Spleen (tissue), 11 donors: Measurements from ENCODE around the gene SMIM31. TPM values are rescaled to one million over a fixed set of nuclear protein-coding genes. Genes with fewer than 3 reads are reported as not detected.

Experiments
- DNase-seq: peaks from one replicate; pipeline ENCODE4 v3.0.0-alpha.2; 2020
- H3K27ac ChIP-seq, 8 donors: fragments of 200-600 bp; sonication (generic) in 7 of 8; 1 replicate in 4 of 8; 2 replicates in 4 of 8; pipeline versions ENCODE4 v1.5.0 to v1.8.0; 2016 to 2021; ENCODE audit warnings: inconsistent platforms in 4 of 8, mild to moderate bottlenecking in 4 of 8, moderate library complexity in 1 of 8
- H3K27me3 ChIP-seq, 7 donors: fragments of 200-600 bp; sonication (generic) in 6 of 7; replicated peaks in 1 of 7; 1 replicate in 4 of 7; 2 replicates in 3 of 7; pipeline versions ENCODE4 v1.5.0 to v1.8.0; 2016 to 2021; ENCODE audit warnings: inconsistent platforms in 3 of 7, mild to moderate bottlenecking in 1 of 7
- H3K36me3 ChIP-seq, 6 donors: fragments of 200-600 bp; sonication (generic) in 5 of 6; 1 replicate in 4 of 6; 2 replicates in 2 of 6; pipeline versions ENCODE4 v1.5.0 to v1.8.0; 2016 to 2021; ENCODE audit warnings: inconsistent platforms in 2 of 6
- H3K4me1 ChIP-seq, 6 donors: fragments of 200-600 bp; sonication (generic) in 5 of 6; 1 replicate in 3 of 6; 2 replicates in 3 of 6; pipeline versions ENCODE4 v1.5.0 to v1.8.0; 2016 to 2021; ENCODE audit warnings: inconsistent platforms in 3 of 6
- H3K4me3 ChIP-seq, 8 donors: fragments of 200-600 bp; sonication (generic) in 7 of 8; 1 replicate in 4 of 8; 2 replicates in 4 of 8; pipeline versions ENCODE4 v1.5.0 to v1.8.0; 2016 to 2021; ENCODE audit warnings: inconsistent platforms in 4 of 8, mild to moderate bottlenecking in 4 of 8, moderate library complexity in 2 of 8
- H3K9me3 ChIP-seq, 8 donors: fragments of 200-600 bp; sonication (generic) in 7 of 8; 1 replicate in 4 of 8; 2 replicates in 4 of 8; pipeline versions ENCODE4 v1.5.0 to v1.8.0; 2016 to 2021; ENCODE audit warnings: inconsistent platforms in 4 of 8
- POLR2A ChIP-seq, 3 donors: fragments of 450-650 bp; IDR thresholded peaks; one replicate each; pipeline ENCODE4 v1.5.1; 2017; ENCODE audit warnings: antibody characterized with exemption in 3 of 3, mild to moderate bottlenecking in 1 of 3
- POLR2AphosphoS5 ChIP-seq, 3 donors: sonication (generic); formaldehyde crosslinking; IDR thresholded peaks; one replicate each; pipeline ENCODE4 v1.5.1; 2017; ENCODE audit warnings: antibody characterized with exemption in 3 of 3
- WGBS, 5 donors: extraction: QIAGEN DNeasy Blood & Tissue Kit in 3 of 5; methylation state at CpG; one replicate each; pipeline versions ENCODE4 v1.1.5 to v1.1.7; 2013 to 2018; 5-methylcytosine and 5-hydroxymethylcytosine counted together
- intact Hi-C: fragments of 100-400 bp; cut with DNase I; formaldehyde crosslinking; loops from one replicate; pipeline ENCODE4 v1.15.0; 2023; ENCODE audit warnings: low total_unique reads
- polyA plus RNA-seq, 3 donors: library from polyadenylated mRNA; stranded (reverse); fragments of 200-250 nt; gene quantifications; one replicate each; pipeline ENCODE4 v1.2.1, GENCODE V29; 2013
- total RNA-seq, 7 donors: library from RNA; depleted of rRNA in 3 of 7; stranded (reverse); fragments of >200 nt in 3 of 7; fragmentation: NEBNext Ultra II Directional in 4 of 7; extraction: Animal tissue kit (Norgen Biotek cat#: 25700) in 4 of 7; gene quantifications; one replicate each; pipeline versions ENCODE4 v1.1.0 to v1.2.1, GENCODE V29; 2016 to 2021
- TF ChIP-seq, protein P1 (sequence below), 11 experiments: fragments of 200-600 bp in 7 of 11; fragments of 450-650 bp in 4 of 11; sonication (generic) in 4 of 11; IDR thresholded peaks in 8 of 11; conservative IDR thresholded peaks in 3 of 11; 1 replicate in 7 of 11; 2 replicates in 4 of 11; pipeline versions ENCODE4 v1.4.0 to v1.8.0; 2016 to 2021; ENCODE audit warnings: antibody characterized with exemption in 11 of 11, inconsistent platforms in 4 of 11, mild to moderate bottlenecking in 1 of 11
- donor health status: healthy with polysubstance abuse.
- donor health status: DM: no; HTN: no; CAD: no; lungs with moderate emphysema.
- donor health status: DM: no; HTN: no; CAD: no.
- donor health status: Bipolar disorder and iron deficiency.
- donor health status: healthy.
- donor health status: DM: no; HTN: no; CAD: no.
- donor health status: DM: yes; HTN: yes; CAD: no.

SMIM31 gene
- total and polyA plus RNA-seq, 10 donors: not detected

DNA sequence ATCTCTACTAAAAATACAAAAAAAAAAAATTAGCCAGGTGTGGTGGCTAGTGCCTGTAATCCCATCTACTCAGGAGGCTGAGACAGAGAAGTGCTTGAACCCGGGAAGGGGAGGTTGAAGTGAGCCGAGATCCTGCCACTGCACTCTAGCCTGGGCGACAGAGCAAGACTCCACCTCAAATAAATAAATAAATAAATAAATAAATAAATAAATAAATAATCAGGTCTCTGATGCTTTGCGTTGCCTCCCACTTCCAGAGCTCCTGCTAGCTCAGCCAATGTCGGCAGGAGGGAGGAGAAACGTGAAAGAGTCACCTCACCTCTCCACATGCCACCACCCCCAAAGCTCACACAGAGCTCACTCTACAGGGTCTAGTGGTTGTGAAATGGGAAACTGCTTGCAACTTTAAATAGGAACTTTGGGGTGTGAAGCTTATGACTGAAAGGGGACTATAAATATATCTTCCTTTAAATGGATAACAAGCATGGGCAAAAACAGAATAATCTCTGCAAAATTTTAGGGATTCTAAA, 7.9 kb downstream of the SMIM31 start:
- Histone ChIP-seq H3K4me3 (no peak overlapping the region), H3K27me3 (peaks cover 0 to 10% (median 0%) of the 10 kb centered on the region in 7 donors), H3K9me3 (no peaks in the 10 kb centered on the region), H3K36me3 (no peaks in the 10 kb centered on the region), H3K4me1 (no peaks in the 10 kb centered on the region), H3K27ac (no peak overlapping the region)
- 85 to 92% (median 86%) methylated on average over 6 of the region's 6 CpGs for WGBS, 5 donors
- DNase-seq: no peak
- TF ChIP-seq POLR2AphosphoS5 (IDR thresholded peaks at IDR 0.05): no peak
- TF ChIP-seq POLR2A (IDR thresholded peaks at IDR 0.05): no peak
- TF ChIP-seq, protein P1, sequence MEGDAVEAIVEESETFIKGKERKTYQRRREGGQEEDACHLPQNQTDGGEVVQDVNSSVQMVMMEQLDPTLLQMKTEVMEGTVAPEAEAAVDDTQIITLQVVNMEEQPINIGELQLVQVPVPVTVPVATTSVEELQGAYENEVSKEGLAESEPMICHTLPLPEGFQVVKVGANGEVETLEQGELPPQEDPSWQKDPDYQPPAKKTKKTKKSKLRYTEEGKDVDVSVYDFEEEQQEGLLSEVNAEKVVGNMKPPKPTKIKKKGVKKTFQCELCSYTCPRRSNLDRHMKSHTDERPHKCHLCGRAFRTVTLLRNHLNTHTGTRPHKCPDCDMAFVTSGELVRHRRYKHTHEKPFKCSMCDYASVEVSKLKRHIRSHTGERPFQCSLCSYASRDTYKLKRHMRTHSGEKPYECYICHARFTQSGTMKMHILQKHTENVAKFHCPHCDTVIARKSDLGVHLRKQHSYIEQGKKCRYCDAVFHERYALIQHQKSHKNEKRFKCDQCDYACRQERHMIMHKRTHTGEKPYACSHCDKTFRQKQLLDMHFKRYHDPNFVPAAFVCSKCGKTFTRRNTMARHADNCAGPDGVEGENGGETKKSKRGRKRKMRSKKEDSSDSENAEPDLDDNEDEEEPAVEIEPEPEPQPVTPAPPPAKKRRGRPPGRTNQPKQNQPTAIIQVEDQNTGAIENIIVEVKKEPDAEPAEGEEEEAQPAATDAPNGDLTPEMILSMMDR (IDR thresholded peaks at IDR 0.05 in 8 of 11, conservative IDR thresholded peaks at IDR 0.05 in 3 of 11): no peak
- intact Hi-C loops: no loop called here

DNA sequence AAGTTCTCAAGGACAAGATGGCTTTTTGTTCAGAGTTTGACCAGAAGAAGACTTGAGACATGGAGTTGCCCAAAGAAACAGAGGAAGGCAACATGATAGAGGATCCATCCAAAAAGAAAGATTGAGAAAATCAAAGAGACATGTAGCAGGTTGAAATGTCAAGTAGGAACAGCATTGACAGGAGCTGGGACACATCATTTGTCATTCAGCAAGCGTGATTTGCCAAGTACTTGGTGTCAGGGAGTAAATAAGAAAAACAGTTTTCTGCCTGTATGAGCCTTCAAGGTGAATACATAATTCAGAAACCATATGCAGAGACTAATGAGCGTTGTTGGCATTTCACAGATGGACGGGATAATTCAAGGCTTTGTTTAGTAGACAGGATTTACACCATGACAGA, 11.2 kb downstream of the SMIM31 start:
- Histone ChIP-seq H3K4me3 (no peak overlapping the region), H3K9me3 (no peaks in the 10 kb centered on the region), H3K27me3 (peaks cover 0 to 12% (median 0%) of the 10 kb centered on the region in 7 donors), H3K36me3 (no peaks in the 10 kb centered on the region), H3K4me1 (no peaks in the 10 kb centered on the region), H3K27ac (no peak overlapping the region)
- TF ChIP-seq POLR2AphosphoS5 (IDR thresholded peaks at IDR 0.05): no peak
- TF ChIP-seq POLR2A (IDR thresholded peaks at IDR 0.05): no peak
- TF ChIP-seq, protein P1 (IDR thresholded peaks at IDR 0.05 in 8 of 11, conservative IDR thresholded peaks at IDR 0.05 in 3 of 11): no peak
- 79 to 87% (median 83%) methylated on average over 3 of the region's 3 CpGs for WGBS, 5 donors
- no peak for DNase-seq
- intact Hi-C loops: no loop called here

DNA sequence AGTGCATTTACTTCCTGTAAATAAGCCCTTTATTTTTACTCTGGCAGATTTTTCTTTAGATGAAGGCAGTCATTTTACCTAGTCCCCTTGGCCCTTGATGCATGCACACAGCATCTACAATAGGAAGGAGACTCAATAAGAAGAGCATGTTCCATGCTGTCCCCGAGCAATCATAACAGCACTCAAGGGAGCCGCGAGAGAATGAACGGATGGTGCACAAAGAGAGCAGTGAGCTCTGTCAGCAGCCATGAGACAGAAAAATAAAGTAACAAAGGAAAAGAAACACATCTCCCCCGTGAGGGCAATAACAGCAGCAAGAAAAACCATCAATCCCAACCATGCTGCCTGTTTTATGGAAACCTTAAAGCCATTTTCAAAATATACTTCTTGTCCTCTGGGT, 11.9 kb downstream of the SMIM31 start:
- DNase-seq: no peak
- H3K27me3 ChIP-seq: peaks cover 0 to 12% (median 0%) of the 10 kb centered on the region in 7 donors
- H3K4me1 ChIP-seq: no peaks in the 10 kb centered on the region
- intact Hi-C loops: no loop called here
- TF ChIP-seq POLR2AphosphoS5 (IDR thresholded peaks at IDR 0.05) (no peak), POLR2A (IDR thresholded peaks at IDR 0.05) (no peak)
- TF ChIP-seq, protein P1 (IDR thresholded peaks at IDR 0.05 in 8 of 11, conservative IDR thresholded peaks at IDR 0.05 in 3 of 11): no peak
- no peak overlapping the region for H3K4me3 ChIP-seq
- no peaks in the 10 kb centered on the region for H3K9me3 ChIP-seq
- no peak overlapping the region for H3K27ac ChIP-seq
- H3K36me3 ChIP-seq: no peaks in the 10 kb centered on the region
- 56 to 78% (median 77%) methylated on average over 5 of the region's 5 CpGs for WGBS, 5 donors

DNA sequence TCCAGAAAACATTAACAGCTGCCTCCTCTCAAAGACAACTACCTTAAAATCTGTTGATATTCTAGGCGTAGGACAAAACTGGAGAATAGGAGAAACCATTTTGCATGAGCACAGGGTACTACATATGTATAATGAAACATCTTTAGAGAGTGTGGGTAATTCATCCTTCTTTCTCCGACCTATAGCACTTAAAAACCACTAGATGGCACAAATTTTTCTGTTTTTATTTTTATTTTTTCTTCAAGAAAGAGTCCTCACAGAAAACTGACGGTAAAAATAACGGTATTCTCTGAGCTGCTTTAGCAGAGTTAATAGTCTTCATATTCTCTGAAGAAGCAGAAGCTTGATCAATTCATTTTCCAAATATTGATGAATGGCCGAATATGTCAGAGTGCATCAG, 14.6 kb downstream of the SMIM31 start:
- H3K9me3 ChIP-seq: no peaks in the 10 kb centered on the region
- TF ChIP-seq POLR2A (IDR thresholded peaks at IDR 0.05) (no peak), POLR2AphosphoS5 (IDR thresholded peaks at IDR 0.05) (no peak)
- TF ChIP-seq, protein P1 (IDR thresholded peaks at IDR 0.05 in 8 of 11, conservative IDR thresholded peaks at IDR 0.05 in 3 of 11): no peak
- peaks cover 0 to 6% (median 0%) of the 10 kb centered on the region in 7 donors for H3K27me3 ChIP-seq
- H3K4me1 ChIP-seq: no peaks in the 10 kb centered on the region
- no peak for DNase-seq
- H3K4me3 ChIP-seq: no peak overlapping the region
- intact Hi-C loops: no loop called here
- no peaks in the 10 kb centered on the region for H3K36me3 ChIP-seq
- WGBS, 5 donors: 40 to 46% (median 43%) methylated on average over 5 of the region's 5 CpGs
- H3K27ac ChIP-seq: no peak overlapping the region
